GM19099 (cell line): Measurements from ENCODE around the gene PIGW.

Source experiments
- POLR2A ChIP-seq: IDR thresholded peaks from 3 replicates; pipeline ENCODE4 v1.6.1; 2011; ENCODE audit warnings: low read depth; ENCODE audit not compliant: insufficient read length; ENCODE audit errors: extremely low read depth

Gene PIGW, protein sequence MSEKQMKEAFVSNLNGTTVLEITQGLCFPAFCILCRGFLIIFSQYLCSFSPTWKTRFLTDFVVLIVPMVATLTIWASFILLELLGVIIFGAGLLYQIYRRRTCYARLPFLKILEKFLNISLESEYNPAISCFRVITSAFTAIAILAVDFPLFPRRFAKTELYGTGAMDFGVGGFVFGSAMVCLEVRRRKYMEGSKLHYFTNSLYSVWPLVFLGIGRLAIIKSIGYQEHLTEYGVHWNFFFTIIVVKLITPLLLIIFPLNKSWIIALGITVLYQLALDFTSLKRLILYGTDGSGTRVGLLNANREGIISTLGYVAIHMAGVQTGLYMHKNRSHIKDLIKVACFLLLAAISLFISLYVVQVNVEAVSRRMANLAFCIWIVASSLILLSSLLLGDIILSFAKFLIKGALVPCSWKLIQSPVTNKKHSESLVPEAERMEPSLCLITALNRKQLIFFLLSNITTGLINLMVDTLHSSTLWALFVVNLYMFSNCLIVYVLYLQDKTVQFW

DNA sequence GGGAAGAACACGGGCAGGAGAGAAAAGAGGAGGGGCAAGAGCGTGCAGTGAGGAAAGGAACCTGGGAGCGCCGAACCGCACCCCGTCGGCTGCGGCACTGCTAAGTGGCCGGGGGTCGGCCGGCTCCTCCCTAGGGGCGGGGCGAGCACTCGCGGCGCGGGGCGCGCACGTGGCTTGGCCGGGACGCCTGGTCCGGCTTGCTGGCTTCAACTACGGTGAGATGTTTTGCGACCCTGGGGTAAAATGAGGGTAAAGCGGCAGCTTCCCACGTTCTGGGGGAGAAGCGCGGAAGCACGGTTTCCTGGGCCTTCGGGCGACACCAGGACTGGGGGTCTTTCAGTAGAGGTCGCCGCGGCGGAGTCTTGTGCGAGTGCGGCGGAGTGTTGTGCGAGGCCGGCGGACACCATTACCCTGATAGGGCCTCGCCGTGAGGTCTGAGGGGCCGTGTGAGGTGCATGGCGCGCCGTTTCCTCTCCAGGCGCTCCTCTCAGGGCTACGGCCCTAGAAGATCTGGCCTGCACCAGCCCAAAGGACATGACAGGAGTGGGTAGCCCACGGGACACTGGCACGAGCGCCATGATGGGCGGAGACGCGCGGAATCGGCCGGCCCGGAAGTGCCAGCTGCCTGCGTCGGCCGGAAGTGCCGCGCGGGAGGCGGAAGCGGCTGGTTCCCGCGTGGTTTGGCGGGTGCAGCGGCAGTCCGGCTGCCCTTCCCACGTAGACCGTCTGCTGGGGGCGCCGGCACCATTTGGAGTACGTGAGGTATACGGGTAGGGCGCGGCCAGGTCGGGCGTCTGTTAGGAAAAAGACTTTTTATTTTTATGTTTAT is at the start of gene PIGW, which contains the start of gene MYO19:
TSS of gene PIGW (plus strand) at position 148 of the 829 bp plus-strand sequence. CDS start 2,115 bp downstream, outside the sequence.
TSS of gene MYO19 (minus strand) at position 29 of the 829 bp plus-strand sequence. CDS start 2,330 bp downstream, outside the sequence.
- TF ChIP-seq POLR2A, result peak; percentile 97

GRCh38 chr17:36485027-36485426 is 49.8 kb upstream of the PIGW start:
- no peak for TF ChIP-seq POLR2A

DNA sequence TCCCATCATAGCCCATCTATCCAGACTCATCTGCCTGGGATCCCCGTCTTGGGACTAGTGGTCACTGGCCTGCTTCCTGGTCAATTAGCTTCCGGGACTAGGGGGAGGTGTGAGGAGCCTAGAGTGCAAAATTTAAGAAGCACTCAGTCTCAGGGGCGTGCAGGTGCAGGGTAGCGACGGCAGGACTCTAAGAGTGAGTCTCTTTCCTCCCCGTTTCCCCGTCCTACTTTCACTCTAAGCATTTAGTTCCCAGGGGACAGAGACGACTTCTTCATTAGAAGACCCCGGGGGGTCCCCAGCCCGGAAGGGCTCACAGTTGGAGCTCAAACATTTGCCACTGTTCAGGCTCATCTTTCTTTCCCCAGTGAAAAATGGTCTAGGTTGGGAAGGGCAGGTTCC is 49.0 kb upstream of the PIGW start:
- no peak for TF ChIP-seq POLR2A

GRCh38 chr17:36486204-36487194 is 48.3 kb upstream of the PIGW start, which contains the start of gene ZNHIT3:
Gene ZNHIT3 (plus strand): TSS chr17:36486681. CDS start chr17:36486700, 19 bp downstream.
- TF ChIP-seq POLR2A, result peak; percentile 89

DNA sequence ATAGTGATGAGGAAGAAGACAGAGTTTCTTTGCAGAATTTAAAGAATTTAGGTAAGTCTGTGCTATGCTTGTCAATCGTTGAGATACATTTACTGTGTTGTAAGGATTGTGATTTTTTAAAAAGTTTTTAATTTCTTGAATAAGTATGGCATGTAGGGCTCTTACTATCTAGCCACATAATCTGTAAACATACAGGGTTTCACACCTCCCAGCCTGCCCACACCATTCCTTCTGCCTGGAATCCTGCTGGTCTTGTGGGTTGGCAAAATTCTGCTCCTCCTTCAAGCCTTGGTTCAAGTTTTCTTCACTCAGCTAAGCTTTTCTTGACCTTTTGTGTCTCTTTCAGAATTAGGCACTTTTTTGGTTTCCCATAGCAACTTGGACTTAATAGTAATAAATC is 40.8 kb upstream of the PIGW start:
- no peak for TF ChIP-seq POLR2A

DNA sequence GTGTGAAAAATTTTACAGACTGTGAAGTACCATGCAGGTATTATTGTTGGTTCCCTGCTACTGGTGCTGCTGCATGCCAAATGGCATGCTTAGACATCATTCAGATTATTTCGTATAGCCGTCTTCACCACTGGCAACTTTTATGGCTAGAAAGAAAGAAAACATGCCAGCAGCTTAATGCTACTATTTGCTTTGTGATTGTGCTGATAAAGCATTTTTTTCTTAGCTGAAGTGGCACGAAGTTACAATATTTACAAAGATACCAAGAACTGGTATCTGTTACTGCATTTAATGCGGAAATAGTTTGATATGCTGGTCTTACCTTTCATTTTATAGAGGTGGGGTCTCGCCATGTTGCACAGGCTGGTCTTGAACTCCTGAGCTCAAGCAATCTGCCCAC is 40.1 kb upstream of the PIGW start:
- no peak for TF ChIP-seq POLR2A

- no peak for TF ChIP-seq POLR2A
These were observed 39.7 kb upstream of the PIGW start for GRCh38 chr17:36495076-36495578.

DNA sequence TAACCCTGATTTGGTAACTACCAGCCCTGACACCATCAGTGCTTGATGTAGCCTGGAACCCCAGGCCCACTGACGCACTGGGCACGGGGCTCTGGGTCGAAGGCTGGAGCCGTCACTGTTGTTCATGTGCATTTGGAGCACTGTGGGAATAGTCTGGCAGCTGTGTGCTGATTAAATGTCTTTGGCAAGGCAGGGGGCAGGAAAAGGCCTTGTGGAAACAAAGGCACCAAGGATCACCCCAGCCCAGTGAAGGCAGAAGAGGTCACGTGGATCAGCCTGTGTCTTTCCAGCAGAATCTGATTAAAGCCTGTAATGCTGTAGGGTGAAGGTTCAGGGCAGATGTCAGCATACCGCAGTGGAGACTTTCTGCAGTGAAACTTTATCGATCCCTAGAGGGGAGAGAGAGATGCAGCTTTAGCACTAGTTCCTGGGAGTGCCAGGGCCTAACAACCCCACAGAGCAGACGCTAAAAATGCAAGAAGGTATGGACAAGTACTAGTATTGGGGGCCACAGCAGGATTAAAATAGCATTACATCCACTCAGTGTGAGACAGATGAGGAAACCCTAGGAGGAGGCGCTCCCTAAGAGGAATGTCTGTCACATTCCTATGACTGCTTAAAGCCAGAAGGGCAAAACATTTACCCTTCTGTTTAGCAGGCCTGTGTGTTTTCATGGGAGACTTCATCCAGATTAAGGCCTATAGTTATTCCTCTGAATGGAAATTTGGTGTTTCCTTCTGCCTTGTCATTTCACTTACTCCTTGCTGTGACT is 38.6 kb upstream of the PIGW start:
- no peak for TF ChIP-seq POLR2A

DNA sequence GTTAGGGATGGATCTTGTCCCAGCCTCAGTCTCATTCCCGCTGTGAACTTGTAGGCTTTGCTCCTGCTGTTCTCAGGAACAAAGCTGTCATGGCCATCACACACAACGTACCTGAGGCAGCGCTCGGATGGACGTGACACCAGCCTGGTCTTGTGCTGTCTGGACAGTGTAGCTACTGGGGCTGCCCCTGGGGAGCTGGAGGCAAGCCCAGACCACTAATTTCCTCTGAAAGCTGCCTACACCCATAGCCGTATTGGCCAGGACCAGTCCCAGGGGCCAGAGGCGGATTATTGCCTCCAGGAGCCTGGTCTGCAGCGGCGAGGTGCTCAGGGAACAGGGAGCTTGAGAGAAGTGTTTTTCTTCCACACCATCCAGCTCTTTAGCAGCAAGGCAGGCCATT is 36.6 kb upstream of the PIGW start:
- no peak for TF ChIP-seq POLR2A

DNA sequence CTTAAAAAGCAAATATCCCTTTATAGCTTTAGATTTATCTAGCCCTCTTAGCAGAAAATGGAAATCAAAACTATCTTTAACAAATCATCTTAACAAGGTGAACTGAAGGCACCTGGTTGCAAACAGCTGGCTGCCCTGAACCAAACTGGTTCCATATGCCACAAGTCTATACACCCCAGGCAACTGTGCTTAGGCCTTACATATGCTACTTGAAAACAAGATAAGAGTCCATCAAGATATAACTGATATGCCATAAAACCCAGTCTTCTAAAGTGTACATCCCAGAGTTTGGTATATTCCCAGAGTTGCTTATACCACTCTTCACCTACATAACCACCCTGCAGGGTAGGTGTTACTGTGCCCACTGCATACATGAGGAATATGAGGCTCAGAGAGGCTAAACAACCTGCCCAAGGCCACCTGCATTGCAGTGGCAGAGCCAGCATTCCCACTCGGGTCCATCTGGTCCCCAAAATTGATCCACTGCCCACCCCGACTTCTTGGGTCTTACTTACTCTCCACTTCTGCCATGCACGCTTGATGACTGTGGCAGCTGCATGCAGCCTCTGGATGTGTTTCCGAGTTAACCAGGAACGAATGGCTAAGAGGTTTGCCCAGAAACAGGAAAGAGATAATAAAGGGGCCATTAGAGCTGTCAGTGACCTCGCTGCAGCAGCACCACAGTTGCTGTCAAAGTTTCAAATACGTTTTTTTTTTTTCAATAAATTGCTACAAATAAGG is 36.1 kb upstream of the PIGW start:
- TF ChIP-seq POLR2A, result no peak

- no peak for TF ChIP-seq POLR2A
These were observed 34.0 kb upstream of the PIGW start for GRCh38 chr17:36500745-36501225.

DNA sequence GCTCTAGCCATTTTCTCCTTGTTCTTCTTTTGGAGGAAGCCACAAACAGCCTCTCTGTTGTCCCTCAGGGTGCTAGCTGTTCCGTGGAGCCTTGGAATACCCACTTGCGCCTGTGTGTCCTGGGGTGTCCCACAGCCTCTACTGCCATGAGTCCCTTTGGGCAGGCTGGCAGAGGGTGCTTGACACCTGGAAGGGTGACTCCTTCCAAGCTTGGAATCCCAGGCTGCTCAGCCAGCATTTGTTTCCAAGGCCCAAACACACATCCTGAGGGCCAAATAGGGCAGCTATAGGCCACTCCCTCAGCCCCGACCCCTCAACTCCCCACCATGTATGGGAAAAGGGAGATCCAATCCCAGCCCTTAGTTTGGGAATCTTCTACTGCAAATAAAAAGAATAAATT is 33.4 kb upstream of the PIGW start:
- TF ChIP-seq POLR2A, result no peak
